Common myeloid progenitor, CD34-positive (primary cell): ENCODE measurements around the gene MYO1D.

ENCODE experiments used
- CTCF ChIA-PET: fragments of 350-600 bp; sonication (Branson Sonifier 250); formaldehyde crosslinking; loops from one replicate; lab custom pipeline; 2021; ENCODE audit warnings: antibody characterized with exemption; lab: Charles Lee
- POLR2A ChIA-PET: fragments of 350-600 bp; sonication (Branson Sonifier 250); formaldehyde crosslinking; loops from one replicate; lab custom pipeline; 2021; ENCODE audit warnings: antibody characterized with exemption; lab: Charles Lee
- DNase-seq, 3 donors: peaks; one replicate each; pipeline versions ENCODE4 v3.0.0 to v3.0.0-alpha.2; 2013
- H3K27ac ChIP-seq, 2 experiments: 1 replicate in 1 of 2; 2 replicates in 1 of 2; pipeline ENCODE4 v1.7.0; 2013; ENCODE audit warnings: inconsistent platforms in 2 of 2, low read length in 2 of 2, mild to moderate bottlenecking in 2 of 2, low read depth in 1 of 2, moderate library complexity in 1 of 2; ENCODE audit not compliant: severe bottlenecking in 2 of 2, insufficient read depth in 1 of 2, poor library complexity in 1 of 2
- H3K27me3 ChIP-seq, 5 experiments: replicated peaks in 2 of 5; 1 replicate in 3 of 5; 2 replicates in 2 of 5; pipeline versions ENCODE4 v1.6.1 to v1.7.0; 2013; ENCODE audit warnings: low read length in 4 of 5, mild to moderate bottlenecking in 2 of 5, moderate library complexity in 2 of 5, inconsistent platforms in 1 of 5; ENCODE audit not compliant: insufficient read depth in 5 of 5, control insufficient read depth in 4 of 5
- H3K36me3 ChIP-seq, 4 experiments: 1 replicate in 2 of 4; 2 replicates in 2 of 4; pipeline versions ENCODE4 v1.6.1 to v1.7.0; 2013; ENCODE audit warnings: low read length in 3 of 4, control low read depth in 1 of 4, mild to moderate bottlenecking in 1 of 4; ENCODE audit not compliant: control insufficient read depth in 4 of 4, insufficient read depth in 4 of 4
- H3K4me1 ChIP-seq, 4 experiments: 1 replicate in 3 of 4; 2 replicates in 1 of 4; pipeline versions ENCODE4 v1.6.1 to v1.7.1; 2013; ENCODE audit warnings: low read length in 3 of 4, mild to moderate bottlenecking in 3 of 4, control low read depth in 1 of 4, inconsistent platforms in 1 of 4, moderate library complexity in 1 of 4; ENCODE audit not compliant: control insufficient read depth in 4 of 4, insufficient read depth in 4 of 4; ENCODE audit errors: control extremely low read depth in 1 of 4
- H3K4me3 ChIP-seq, 7 experiments: 1 replicate in 4 of 7; 2 replicates in 3 of 7; pipeline versions ENCODE4 v1.5.1 to v1.7.0; 2013; ENCODE audit warnings: mild to moderate bottlenecking in 7 of 7, low read length in 6 of 7, moderate library complexity in 6 of 7, inconsistent platforms in 2 of 7, low read depth in 2 of 7, control low read depth in 1 of 7; ENCODE audit not compliant: insufficient read depth in 4 of 7, control insufficient read depth in 1 of 7; ENCODE audit errors: extremely low read depth in 1 of 7
- H3K9me3 ChIP-seq, 5 experiments: 1 replicate in 4 of 5; 2 replicates in 1 of 5; pipeline versions ENCODE4 v1.6.1 to v1.7.1; 2013; ENCODE audit warnings: low read length in 4 of 5, mild to moderate bottlenecking in 2 of 5, inconsistent platforms in 1 of 5, low read depth in 1 of 5, moderate library complexity in 1 of 5; ENCODE audit not compliant: control insufficient read depth in 4 of 5, insufficient read depth in 2 of 5; ENCODE audit errors: control extremely low read depth in 1 of 5
- WGBS: methylation state at CpG from one replicate; pipeline ENCODE4 v1.1.5; 2013; ENCODE audit not compliant: insufficient coverage; 5-methylcytosine and 5-hydroxymethylcytosine counted together

MYO1D gene

DNA sequence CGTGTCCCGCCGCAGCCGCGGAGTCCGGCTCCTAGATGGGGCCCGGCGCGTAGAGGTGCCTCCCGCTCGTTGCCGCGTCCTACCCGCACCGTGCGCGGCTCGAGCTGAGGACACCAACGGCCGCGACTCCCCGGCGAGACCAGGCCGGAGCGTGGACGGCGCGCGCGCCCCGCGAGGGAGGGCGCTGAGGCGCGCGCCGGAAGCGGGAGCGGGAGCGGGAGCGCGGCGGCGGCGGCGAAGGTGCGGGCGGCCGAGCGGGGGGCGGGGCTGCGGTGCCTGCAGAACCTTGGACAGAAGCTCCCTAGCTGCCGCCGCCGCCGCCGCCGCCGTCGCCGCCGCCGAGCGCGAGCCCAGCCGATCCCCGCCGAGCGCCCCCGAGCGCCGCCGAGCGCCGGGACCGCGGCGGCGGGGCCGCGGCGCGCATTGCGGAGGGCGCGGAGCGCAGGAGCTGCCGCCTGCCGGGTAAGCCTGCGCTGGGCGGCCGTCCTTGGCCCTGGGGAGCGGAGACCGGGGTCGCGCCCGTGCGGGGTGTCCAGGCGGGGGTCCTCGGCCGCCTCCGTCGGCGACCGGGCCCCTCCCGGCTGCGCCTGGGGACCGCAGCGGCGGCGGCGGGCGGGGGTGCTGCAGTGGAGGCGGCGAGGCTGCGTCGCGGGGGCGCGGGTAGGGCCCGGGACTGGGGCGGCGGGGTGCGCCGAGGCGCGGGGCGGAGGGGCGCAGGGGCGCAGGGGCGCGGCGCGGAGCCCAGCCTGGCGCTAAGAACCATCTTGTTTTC is 390.0 kb downstream of the MYO1D start, which contains the start of gene CDK5R1:
Gene CDK5R1 (plus strand): TSS at position 293 of the 772 bp plus-strand sequence. CDS start 628 bp downstream, outside the sequence.
- Histone ChIP-seq H3K4me1 (peaks cover 0 to 14% (median 13%) of the 10 kb centered on the region in 4 experiments), H3K36me3 (peaks cover 2 to 12% (median 6%) of the 10 kb centered on the region in 4 experiments), H3K27me3 (peaks cover 0 to 2% (median 0%) of the 10 kb centered on the region in 5 experiments), H3K4me3 (peak within 1 kb of the TSS; percentile 50 to 78 (median 69)), H3K27ac (no peak within 1 kb of the TSS), H3K9me3 (no peaks in the 10 kb centered on the region)
- ChIA-PET POLR2A (interaction anchor here (0.6 kb wide), 2 partner anchors 22 to 33 kb away, joined by 3 to 4 read pairs; no protein-coding TSS in a partner anchor), CTCF (interaction anchor here (0.7 to 2.0 kb wide), 4 partner anchors 24 to 268 kb away, joined by 3 to 11 read pairs (median 3); no protein-coding TSS in a partner anchor)
- under 1% methylated on average over 69 of the region's 135 CpGs for WGBS
- peak; percentile 34 to 81 (median 66) for DNase-seq

- WGBS = 15% methylated on average over 68 of the region's 72 CpGs
- ChIA-PET CTCF (interaction anchor here (1.0 to 2.0 kb wide), 3 partner anchors 10 to 37 kb away, joined by 3 to 11 read pairs (median 3); no protein-coding TSS in a partner anchor), POLR2A (interaction anchor here (0.6 kb wide), 1 partner anchor 33 kb away, joined by 3 read pairs; no protein-coding TSS in a partner anchor)
- no peaks in the 10 kb centered on the region for H3K9me3 ChIP-seq
- H3K36me3 ChIP-seq = peaks cover 2 to 18% (median 13%) of the 10 kb centered on the region in 4 experiments
- DNase-seq = peak; percentile 54 to 78 (median 73)
- H3K27me3 ChIP-seq = peaks cover 0 to 2% (median 0%) of the 10 kb centered on the region in 5 experiments
- no peak overlapping the region for H3K27ac ChIP-seq
- peak overlapping the region; percentile 40 to 77 (median 66) for H3K4me3 ChIP-seq
- peaks cover 0 to 14% (median 12%) of the 10 kb centered on the region in 4 experiments for H3K4me1 ChIP-seq
Measured at GRCh38 chr17:32486111-32486700, 390.7 kb downstream of the MYO1D start.

DNA sequence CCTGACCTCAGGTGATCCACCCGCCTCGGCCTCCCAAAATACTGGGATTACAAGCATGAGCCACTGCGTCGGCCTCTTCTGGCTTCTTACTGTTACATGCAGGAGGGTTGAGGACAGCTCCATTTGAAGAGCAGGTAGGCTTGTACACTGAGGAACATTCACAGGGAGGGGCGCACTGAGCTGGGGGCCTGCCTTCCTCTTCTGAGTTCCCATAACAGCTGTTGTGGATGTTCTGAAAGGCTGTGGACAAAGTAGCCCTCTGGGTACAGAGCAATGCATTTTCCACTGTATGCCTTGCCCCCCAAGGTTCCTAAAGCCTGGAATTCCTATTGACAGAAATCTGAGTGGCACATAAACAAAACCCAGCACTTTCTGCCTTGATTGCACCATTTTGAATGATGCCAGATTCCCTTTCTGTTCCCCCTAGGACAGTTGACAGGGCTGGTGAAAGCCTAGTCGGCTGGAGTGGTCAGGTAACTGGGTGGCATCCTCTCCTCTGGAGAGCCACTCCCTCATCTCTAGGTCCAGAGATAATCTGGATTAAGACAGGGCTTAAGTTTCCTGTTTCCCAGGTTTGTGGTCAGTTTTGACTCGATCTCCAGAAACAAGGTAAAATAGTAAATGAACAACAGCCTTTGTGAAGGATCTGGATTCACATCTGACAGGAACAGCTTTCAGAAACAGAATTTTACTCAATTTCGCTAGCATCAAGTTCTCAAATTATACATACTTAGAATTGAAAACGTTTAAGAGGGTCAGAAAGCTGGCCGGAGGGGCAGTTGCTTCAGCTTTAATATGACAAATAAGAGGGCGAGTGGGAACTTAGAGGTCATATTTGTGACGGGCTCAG is 391.4 kb downstream of the MYO1D start:
- H3K36me3 ChIP-seq = peaks cover 2 to 25% (median 18%) of the 10 kb centered on the region in 4 experiments
- CTCF ChIA-PET = interaction anchor here (1.0 to 3.5 kb wide), 7 partner anchors 10 to 269 kb away, joined by 3 to 17 read pairs (median 8); partner anchors contain the start of gene PSMD11
- peaks cover 0 to 14% (median 12%) of the 10 kb centered on the region in 4 experiments for H3K4me1 ChIP-seq
- POLR2A ChIA-PET = no interaction called here
- 87% methylated on average over 6 of the region's 12 CpGs for WGBS
- H3K9me3 ChIP-seq = no peaks in the 10 kb centered on the region
- DNase-seq = no peak
- H3K27me3 ChIP-seq = peaks cover 0 to 2% (median 0%) of the 10 kb centered on the region in 5 experiments
- H3K4me3 ChIP-seq = peak overlapping the region in 4 of 7 experiments; percentile 40 to 77 (median 70)
- no peak overlapping the region for H3K27ac ChIP-seq

DNA sequence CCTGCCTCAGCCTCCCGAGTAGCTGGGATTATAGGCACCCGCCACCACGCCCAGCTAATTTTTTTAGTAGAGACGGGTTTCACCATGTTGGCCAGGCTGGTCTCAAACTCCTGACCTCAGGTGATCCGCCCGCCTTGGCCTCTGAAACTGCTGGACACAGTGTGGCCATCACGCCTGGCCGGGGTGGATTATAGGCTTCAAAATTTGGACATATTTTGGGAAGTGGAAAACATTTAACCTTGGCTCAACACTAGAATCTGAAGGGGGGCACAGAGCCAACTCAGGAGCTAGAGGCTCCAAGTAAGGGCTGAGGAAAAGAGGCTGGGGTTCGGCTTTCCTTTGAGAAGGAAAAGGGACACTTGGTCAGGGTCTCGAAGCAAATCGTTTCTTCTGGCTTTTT is 392.3 kb downstream of the MYO1D start:
- WGBS = 100% methylated on average over 9 of the region's 11 CpGs
- peaks cover 0 to 14% (median 12%) of the 10 kb centered on the region in 4 experiments for H3K4me1 ChIP-seq

GRCh38 chr17:32484041-32484461 is 392.9 kb downstream of the MYO1D start:
- H3K9me3 ChIP-seq = no peaks in the 10 kb centered on the region
- H3K27me3 ChIP-seq = no peaks in the 10 kb centered on the region
- peaks cover 0 to 14% (median 12%) of the 10 kb centered on the region in 4 experiments for H3K4me1 ChIP-seq
- H3K27ac ChIP-seq = no peak overlapping the region
- no peak for DNase-seq
- no peak overlapping the region for H3K4me3 ChIP-seq
- CTCF ChIA-PET = interaction anchor here (0.5 to 3.5 kb wide), 16 partner anchors 13 to 394 kb away, joined by 3 to 24 read pairs (median 4); partner anchors contain the start of gene PSMD11
- POLR2A ChIA-PET = no interaction called here
- peaks cover 5 to 40% (median 31%) of the 10 kb centered on the region in 4 experiments for H3K36me3 ChIP-seq
- 100% methylated on average over 2 of the region's 4 CpGs for WGBS

More for the DNA sequence above, 392.3 kb downstream of the MYO1D start:
- Histone ChIP-seq H3K36me3 (peaks cover 3 to 34% (median 25%) of the 10 kb centered on the region in 4 experiments), H3K4me3 (no peak overlapping the region), H3K27me3 (peaks cover 0 to 2% (median 0%) of the 10 kb centered on the region in 5 experiments), H3K27ac (no peak overlapping the region), H3K9me3 (no peaks in the 10 kb centered on the region)
- ChIA-PET CTCF (interaction anchor here (0.5 to 3.5 kb wide), 9 partner anchors 14 to 297 kb away, joined by 3 to 24 read pairs (median 10); partner anchors contain the start of gene PSMD11), POLR2A (no interaction called here)
- DNase-seq = no peak

DNA sequence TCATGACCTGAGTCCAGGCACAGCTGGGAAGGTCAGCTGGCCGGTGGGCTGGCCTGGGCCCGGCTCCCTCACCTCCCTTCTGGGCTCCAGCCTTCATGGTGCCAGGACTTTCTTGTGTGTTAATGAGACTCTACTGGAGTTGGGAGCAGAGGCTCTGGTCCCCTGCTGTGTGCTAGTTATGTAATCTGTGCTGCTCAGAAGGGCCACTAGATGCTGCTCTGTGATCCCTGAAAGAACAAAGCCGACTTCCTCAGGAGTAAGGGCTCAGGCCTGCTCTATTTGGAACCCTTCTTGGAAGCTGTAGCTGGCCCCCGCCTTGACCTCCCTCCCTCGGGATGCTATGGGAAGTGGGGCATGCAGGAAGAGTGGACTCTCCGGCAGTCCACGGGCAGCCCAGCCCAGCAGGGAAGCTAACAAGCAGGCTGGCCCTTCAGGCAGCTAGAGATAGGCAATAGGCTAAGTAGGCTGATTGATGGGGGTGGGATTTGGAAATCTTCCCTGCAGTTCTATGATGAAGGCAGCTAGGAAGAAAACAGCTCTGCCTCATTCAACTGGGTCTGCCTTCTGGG is 393.4 kb downstream of the MYO1D start:
- H3K36me3 ChIP-seq = peaks cover 5 to 45% (median 36%) of the 10 kb centered on the region in 4 experiments
- ChIA-PET CTCF (interaction anchor here (0.6 to 3.5 kb wide), 18 partner anchors 9 to 394 kb away, joined by 3 to 24 read pairs (median 4); partner anchors contain the start of gene PSMD11), POLR2A (interaction anchor here (1.0 kb wide), 1 partner anchor 16 kb away, joined by 3 read pairs; no protein-coding TSS in a partner anchor)
- no peak overlapping the region for H3K27ac ChIP-seq
- peaks cover 0 to 14% (median 12%) of the 10 kb centered on the region in 4 experiments for H3K4me1 ChIP-seq
- H3K27me3 ChIP-seq = no peaks in the 10 kb centered on the region
- 55% methylated on average over 4 of the region's 7 CpGs for WGBS
- peak; percentile 60 to 73 (median 73) for DNase-seq
- H3K4me3 ChIP-seq = no peak overlapping the region
- no peaks in the 10 kb centered on the region for H3K9me3 ChIP-seq
